MV-4-11 (cell line): Measurements from ENCODE around the gene IRF2.

Experiments
- DNase-seq: peaks from one replicate; lab custom pipeline; 2025; lab: John Stamatoyannopoulos, UW

IRF2 gene

GRCh38 chr4:184473499-184474262 is 669 bp downstream of the IRF2 start:
- peak; percentile 38 for DNase-seq

DNA sequence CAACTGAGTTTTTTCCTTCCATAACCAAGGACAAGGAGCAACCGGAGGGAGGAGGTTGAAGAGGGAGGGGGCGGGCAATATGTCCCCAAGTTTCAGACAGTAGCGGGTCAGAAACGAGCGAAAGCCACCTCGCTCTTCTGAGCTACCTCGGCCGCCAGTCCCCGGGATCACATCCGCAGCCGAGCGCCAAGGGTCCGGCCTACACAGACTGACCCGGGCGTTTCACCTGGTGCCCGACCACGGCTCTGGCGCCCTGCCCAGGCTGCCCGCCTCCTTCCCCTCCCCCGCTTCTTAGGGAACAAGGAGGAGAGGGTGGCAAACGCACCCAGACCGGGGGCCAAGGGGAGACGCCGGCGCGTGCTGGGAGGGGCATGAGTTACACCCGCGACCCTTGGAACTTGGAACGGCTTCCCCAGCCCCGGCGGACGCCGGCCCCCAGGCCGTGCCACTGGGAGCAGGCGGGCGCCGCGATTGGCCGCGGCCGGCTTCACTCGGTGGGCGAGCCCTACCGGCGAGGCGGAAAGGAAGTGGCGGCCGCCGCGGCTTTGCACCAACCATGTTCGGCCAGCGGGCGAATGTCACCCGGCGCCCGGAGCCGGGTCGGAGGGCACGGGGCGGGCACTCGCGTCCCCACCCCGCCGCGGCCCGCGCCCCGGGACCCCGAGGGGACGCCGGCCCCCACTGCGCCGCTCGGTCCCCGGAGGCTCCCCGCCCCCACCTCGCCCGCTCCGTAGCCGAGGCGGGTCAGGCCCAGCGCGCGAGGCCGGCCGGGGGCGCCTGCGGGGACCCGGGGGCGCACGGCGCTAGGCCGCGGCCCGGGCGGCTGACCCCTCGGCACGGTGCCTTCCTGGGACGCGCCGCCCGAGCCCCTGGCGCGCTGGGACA is 1.5 kb downstream of the IRF2 start:
- DNase-seq = peak; percentile 42

GRCh38 chr4:184471881-184472613 is 2.3 kb downstream of the IRF2 start:
- no peak for DNase-seq

- no peak for DNase-seq
Measured at GRCh38 chr4:184470785-184471110, 3.6 kb downstream of the IRF2 start.

GRCh38 chr4:184466634-184467033 is 7.7 kb downstream of the IRF2 start:
- DNase-seq = no peak

DNA sequence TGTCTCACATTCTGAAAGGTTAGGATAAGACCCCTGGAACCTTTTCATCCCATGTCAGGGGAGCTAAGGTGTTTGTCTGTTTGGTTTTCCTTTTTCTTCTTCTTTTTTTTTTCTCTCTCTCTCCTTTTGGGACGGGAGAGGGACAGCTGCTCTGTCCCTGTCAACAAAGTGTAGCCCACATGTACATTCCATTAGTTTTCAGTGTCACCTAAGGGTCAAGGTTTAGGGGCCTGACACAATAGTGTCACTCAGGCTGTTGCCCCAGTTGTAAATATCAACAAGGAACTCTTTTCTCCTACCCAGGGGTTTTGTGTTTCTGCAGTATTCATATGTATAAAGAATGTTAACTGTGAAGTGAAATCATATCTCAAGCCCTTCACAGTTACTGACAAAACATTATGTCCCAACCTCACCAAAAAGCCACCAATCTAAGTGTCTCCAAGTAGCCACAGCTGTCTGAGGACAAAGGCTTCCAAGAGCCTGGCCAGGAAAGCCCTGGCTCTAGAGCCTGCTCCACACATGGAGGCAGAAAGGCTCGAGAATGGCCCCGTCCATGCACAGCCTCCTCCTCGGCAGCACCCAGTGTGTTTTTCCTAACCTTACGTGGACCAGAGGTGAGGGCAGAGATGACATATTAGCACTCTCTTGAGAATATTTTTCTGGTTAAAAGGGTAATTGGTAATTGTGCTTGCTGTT is 9.4 kb downstream of the IRF2 start:
- peak; percentile 14 for DNase-seq

- DNase-seq = no peak
Measured at GRCh38 chr4:184463856-184464255, 10.5 kb downstream of the IRF2 start.

DNA sequence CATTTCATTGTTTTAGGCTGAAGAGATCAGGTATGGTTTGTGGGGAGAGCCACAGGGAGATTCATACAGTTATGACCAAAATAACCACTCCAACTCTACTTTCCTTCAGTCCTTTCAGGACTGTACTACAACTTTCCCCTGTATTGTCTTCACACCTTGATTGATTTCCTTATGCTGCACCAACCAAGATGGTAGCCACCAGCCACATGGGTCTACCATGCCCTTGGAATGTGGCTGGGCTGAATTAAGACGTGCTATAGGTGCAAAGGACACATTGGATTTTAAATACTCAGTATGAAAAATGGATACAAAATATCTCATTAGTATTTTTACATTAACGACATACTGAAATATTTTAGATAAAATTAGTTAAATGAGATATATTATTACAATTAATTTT is 11.2 kb downstream of the IRF2 start:
- no peak for DNase-seq

- DNase-seq = no peak
Measured at GRCh38 chr4:184462724-184463123, 11.6 kb downstream of the IRF2 start.

GRCh38 chr4:184461711-184462441 is 12.5 kb downstream of the IRF2 start:
- DNase-seq = no peak

DNA sequence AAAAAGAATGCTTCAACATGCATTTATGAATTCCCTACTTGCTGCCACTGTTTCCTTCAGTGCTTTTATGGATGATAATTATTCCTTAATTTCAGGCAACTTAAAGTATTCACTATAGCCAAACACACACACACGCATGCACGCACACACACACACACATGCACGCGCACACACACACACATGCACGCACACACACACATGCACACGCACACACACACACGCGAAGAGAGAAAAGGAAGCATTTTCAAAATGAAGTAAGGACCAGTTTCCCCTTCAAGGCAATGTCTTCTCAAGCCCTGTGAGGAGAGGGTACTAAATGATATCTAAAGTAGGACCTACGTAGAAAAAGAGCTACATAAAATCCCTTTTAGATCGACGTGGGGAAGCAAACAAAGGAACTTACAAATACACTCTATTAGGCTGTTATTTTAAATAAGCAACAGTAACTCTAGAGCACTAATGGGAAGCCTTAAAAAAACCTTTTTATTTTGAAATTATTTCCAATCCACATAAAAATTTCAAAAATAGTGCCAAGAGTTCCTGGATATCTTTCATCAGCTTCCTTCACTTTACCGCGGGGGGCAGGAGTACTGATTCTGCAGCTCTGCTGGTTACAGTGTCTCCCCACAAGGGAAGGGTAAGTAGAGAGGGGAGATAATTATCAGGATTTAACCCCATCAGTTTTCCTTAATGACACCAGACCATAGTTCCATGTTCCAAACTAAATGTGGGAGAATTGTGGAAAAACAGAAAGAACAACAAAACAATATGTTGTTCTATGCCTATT is 13.7 kb downstream of the IRF2 start:
- DNase-seq = peak; percentile 40

DNA sequence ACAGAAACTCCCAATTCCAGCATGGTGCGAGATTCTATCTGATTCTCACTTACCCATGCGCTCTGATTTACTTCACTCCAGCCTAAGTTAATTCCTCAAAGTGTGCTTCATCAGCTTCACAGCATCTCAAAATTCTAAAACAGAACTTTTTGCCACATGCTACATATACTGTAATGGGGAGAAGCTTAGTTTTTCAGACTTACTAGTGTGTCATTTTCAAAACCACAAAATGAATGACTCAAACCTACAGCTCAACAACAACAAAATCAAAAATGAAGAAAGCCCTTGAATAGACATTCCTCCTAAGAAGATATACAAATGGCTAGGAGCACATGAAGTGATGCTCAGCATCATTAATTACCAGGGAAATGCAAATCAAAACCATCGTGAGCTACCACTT is 14.9 kb downstream of the IRF2 start:
- peak; percentile 33 for DNase-seq

DNA sequence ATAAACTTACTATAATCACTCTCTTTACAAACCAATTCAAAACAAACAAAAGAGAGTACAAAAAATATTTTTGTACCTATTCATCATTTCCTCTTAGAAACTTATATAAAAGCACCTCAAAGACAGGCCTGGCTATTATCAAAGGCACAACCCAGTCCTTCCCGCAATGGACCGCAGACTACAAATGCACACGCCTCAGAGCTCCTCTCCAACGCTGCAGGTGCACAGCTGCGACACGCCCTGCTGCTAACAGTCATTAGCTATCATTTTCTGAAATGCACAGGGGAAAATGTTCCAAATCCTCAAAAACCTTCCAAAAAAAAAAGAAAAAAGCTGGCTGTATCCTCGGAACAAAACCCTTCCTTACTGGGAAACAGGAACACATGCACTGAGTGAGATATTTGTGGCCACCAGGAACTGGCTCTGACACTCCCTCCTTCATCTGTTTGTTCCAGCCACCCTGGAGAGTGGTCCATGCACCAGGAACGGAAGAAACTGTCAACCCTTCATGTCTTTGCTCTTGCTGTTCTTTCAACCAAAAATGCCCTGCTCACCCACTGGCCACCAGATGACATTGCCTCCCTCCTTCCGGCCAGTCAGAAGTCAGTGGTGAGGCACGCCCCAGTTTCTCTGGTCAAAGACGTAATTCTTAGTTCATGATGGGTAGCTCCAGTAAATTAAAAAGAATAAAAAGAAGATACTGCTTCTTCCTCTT is 16.7 kb downstream of the IRF2 start:
- DNase-seq = no peak

DNA sequence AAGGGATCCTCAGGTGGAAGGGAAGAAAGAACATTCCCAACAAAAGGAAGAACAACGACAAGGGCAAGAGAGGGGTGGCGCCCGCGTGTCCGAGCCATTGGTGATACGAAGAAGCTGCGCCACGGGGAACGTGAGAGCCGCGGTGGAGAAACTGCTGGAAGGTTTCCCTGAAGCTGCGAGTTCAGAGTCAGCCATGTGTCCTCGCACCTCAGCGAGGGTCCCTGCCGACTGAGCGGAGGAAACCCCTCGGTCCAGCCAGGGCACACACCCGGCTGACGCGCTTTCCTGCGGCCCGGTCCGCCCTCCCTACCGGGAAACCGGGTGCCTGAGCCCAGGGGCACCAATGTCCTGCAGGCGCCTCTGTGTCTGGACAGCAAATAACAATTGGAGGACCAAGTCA is 18.0 kb downstream of the IRF2 start:
- DNase-seq = no peak

GRCh38 chr4:184455299-184455698 is 19.1 kb downstream of the IRF2 start:
- no peak for DNase-seq

DNA sequence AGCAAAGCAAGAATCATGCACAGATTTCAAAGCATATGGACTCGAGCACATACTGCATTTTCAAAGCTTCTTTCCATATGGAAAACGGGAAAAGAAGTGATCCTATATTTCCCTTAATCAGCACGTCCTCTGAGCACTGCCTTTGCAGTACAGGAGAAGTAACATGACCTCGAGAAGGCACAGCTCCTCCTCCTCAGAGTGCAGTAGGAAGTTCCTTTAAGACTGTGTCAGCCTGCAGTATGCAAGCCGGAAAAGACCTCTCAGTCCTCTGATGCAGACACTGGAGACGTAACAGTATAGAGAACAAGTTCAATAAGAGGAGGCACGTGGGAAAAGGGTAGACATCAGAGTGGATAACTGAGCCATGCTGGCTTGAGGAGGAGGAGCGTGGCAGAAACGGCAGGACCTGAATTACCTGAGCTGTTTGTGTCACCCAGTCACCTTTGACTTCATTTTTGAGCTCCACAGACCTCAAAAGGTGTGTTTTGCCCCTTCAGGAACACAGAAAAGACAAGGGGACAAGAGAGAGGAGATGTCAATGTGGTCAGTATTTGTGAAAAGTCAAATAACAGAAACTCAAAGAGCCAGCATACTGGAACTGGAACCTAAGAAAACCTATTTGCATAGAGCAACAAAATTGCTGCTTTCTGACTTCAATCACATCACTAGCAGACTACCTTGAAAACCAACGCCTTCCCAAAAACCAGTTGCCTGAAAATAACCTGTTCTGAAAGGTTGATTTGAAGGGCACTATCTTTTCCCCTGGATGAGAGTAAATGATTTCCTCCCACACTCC is 20.8 kb downstream of the IRF2 start:
- DNase-seq = peak; percentile 77

GRCh38 chr4:184452740-184453139 is 21.6 kb downstream of the IRF2 start:
- no peak for DNase-seq

GRCh38 chr4:184451726-184452125 is 22.6 kb downstream of the IRF2 start:
- DNase-seq = peak; percentile 54
